HepG2 (cell line): Measurements from ENCODE around the gene SS18L1. TPM values are rescaled to one million over a fixed set of nuclear protein-coding genes. Genes with fewer than 3 reads are reported as not detected.
A peak's percentile ranks its signal among the peaks of the same experiment; 100 is the strongest.

ENCODE experiments used
- ELF1 ChIP-seq: sonication (generic); formaldehyde crosslinking; IDR thresholded peaks from 2 replicates; pipeline ENCODE4 v1.4.0; 2020; ENCODE audit warnings: missing genetic modification reagents
- FOXK2 ChIP-seq: fragments of 450-650 bp; IDR thresholded peaks from 2 replicates; pipeline ENCODE4 v1.6.1; 2016
- HOXA7 ChIP-seq: sonication (generic); formaldehyde crosslinking; IDR thresholded peaks from 2 replicates; pipeline ENCODE4 v1.8.1; 2022; ENCODE audit warnings: mild to moderate bottlenecking, missing genetic modification reagents, moderate library complexity
- MIXL1 ChIP-seq: IDR thresholded peaks from 2 replicates; pipeline ENCODE4 v1.6.1; 2016
- MNT ChIP-seq: fragments of 450-650 bp; IDR thresholded peaks from 2 replicates; pipeline ENCODE4 v1.6.1; 2016
- ONECUT2 ChIP-seq: sonication (generic); formaldehyde crosslinking; IDR thresholded peaks from 2 replicates; pipeline ENCODE4 v1.4.0; 2020; ENCODE audit warnings: missing genetic modification reagents
- PRDM10 ChIP-seq: sonication (generic); formaldehyde crosslinking; IDR thresholded peaks from 2 replicates; pipeline ENCODE4 v1.4.0; 2020; ENCODE audit warnings: low read depth, missing genetic modification reagents
- RCOR2 ChIP-seq: IDR thresholded peaks from 2 replicates; pipeline ENCODE4 v1.6.1; 2016; ENCODE audit warnings: missing biosample characterization, missing genetic modification reagents
- SRY ChIP-seq: sonication (generic); formaldehyde crosslinking; IDR thresholded peaks from 2 replicates; pipeline ENCODE4 v1.8.0; 2022; ENCODE audit warnings: mild to moderate bottlenecking, missing genetic modification reagents
- SSRP1 ChIP-seq: IDR thresholded peaks from 2 replicates; pipeline ENCODE4 v1.6.1; 2016; ENCODE audit warnings: control low read depth
- UBTF ChIP-seq: sonication (generic); formaldehyde crosslinking; IDR thresholded peaks from 2 replicates; pipeline ENCODE4 v1.4.0; 2020; ENCODE audit warnings: mild to moderate bottlenecking, missing genetic modification reagents
- XRCC5 ChIP-seq: fragments of 200-400 bp; formaldehyde crosslinking; optimal IDR thresholded peaks from 2 replicates; pipeline ENCODE3; 2017; ENCODE audit warnings: mild to moderate bottlenecking, low read length
- ZBTB44 ChIP-seq: sonication (generic); formaldehyde crosslinking; IDR thresholded peaks from 2 replicates; pipeline ENCODE4 v1.4.0; 2020; ENCODE audit warnings: missing genetic modification reagents
- ZFAT ChIP-seq: sonication (generic); formaldehyde crosslinking; conservative IDR thresholded peaks from 2 replicates; pipeline ENCODE4 v1.8.1; 2023; ENCODE audit warnings: missing genetic modification reagents, inconsistent platforms
- ZNF101 ChIP-seq: sonication (generic); formaldehyde crosslinking; IDR thresholded peaks from 2 replicates; pipeline ENCODE4 v1.4.0; 2020; ENCODE audit warnings: mild to moderate bottlenecking, low read depth, missing genetic modification reagents, borderline replicate concordance
- ZNF143 ChIP-seq: sonication (generic); formaldehyde crosslinking; IDR thresholded peaks from 2 replicates; pipeline ENCODE4 v1.4.0; 2020; ENCODE audit warnings: missing genetic modification reagents
- ZNF264 ChIP-seq: sonication (generic); formaldehyde crosslinking; IDR thresholded peaks from 2 replicates; pipeline ENCODE4 v1.4.0; 2020; ENCODE audit warnings: missing genetic modification reagents
- ZNF451 ChIP-seq: sonication (generic); formaldehyde crosslinking; IDR thresholded peaks from 2 replicates; pipeline ENCODE4 v1.5.0; 2020; ENCODE audit warnings: mild to moderate bottlenecking, missing genetic modification reagents
- ZNF598 ChIP-seq: sonication (generic); formaldehyde crosslinking; IDR thresholded peaks from 2 replicates; pipeline ENCODE4 v1.5.1; 2020; ENCODE audit warnings: mild to moderate bottlenecking, missing genetic modification reagents, borderline replicate concordance
- ZNF616 ChIP-seq: sonication (generic); formaldehyde crosslinking; IDR thresholded peaks from 2 replicates; pipeline ENCODE4 v1.5.0; 2020; ENCODE audit warnings: low read depth, mild to moderate bottlenecking, missing genetic modification reagents
- ZNF7 ChIP-seq: IDR thresholded peaks from 2 replicates; pipeline ENCODE4 v1.6.1; 2016; ENCODE audit warnings: missing biosample characterization, missing genetic modification reagents
- ZNF737 ChIP-seq: sonication (generic); formaldehyde crosslinking; IDR thresholded peaks from 2 replicates; pipeline ENCODE4 v1.5.0; 2020; ENCODE audit warnings: missing genetic modification reagents, mild to moderate bottlenecking, borderline replicate concordance
- ZSCAN31 ChIP-seq: sonication (generic); formaldehyde crosslinking; IDR thresholded peaks from 2 replicates; pipeline ENCODE4 v1.5.0; 2020; ENCODE audit warnings: low read depth, mild to moderate bottlenecking, missing genetic modification reagents
- polyA plus RNA-seq, 8 experiments: library from polyadenylated mRNA; depleted of rRNA in 3 of 8; stranded (reverse) in 7 of 8; unstranded in 1 of 8; fragments of >200 nt; fragmentation: Illumina TruSeq in 4 of 8; extraction: Trizol in 4 of 8; gene quantifications; 2 replicates each; pipeline versions ENCODE4 v1.2.1 to v1.2.3, GENCODE V29; 2011 to 2016; ENCODE audit warnings: low read depth in 4 of 8, missing spikeins in 1 of 8, mixed read lengths in 1 of 8; ENCODE audit not compliant: insufficient read depth in 1 of 8
- total RNA-seq, 5 experiments: library from RNA; depleted of rRNA; stranded (reverse); fragments of >200 nt; fragmentation: Illumina TruSeq; extraction: Trizol; gene quantifications; 2 replicates each; pipeline ENCODE4 v1.2.3, GENCODE V29; 2016; ENCODE audit warnings: low read depth in 1 of 5

The SS18L1 gene
- total and polyA plus RNA-seq, 2 of the 13 experiments (the other 11 are each of a cell fraction or from before 2014, with no cell fraction given) = 17.8 to 27.6 TPM

- no peak for TF ChIP-seq ZNF451
- TF ChIP-seq FOXK2 = no peak
- 0 out of 2 replicates have a peak, but pooled peaks have one; percentile 67 for TF ChIP-seq ZNF616 (CRISPR knock-in tag)
- TF ChIP-seq ZFAT (CRISPR knock-in tag) = no peak
- TF ChIP-seq ZNF7 (CRISPR knock-in tag) = no peak
- no peak for TF ChIP-seq ZNF264 (CRISPR knock-in tag)
- no peak for TF ChIP-seq HOXA7 (CRISPR knock-in tag)
- TF ChIP-seq XRCC5 = peak; percentile 79
- TF ChIP-seq SSRP1 (CRISPR knock-in tag) = no peak
- no peak for TF ChIP-seq MIXL1 (CRISPR knock-in tag)
- TF ChIP-seq SRY (CRISPR knock-in tag) = no peak
- TF ChIP-seq ZNF143 (CRISPR knock-in tag) = no peak
- no peak for TF ChIP-seq ZBTB44 (CRISPR knock-in tag)
- no peak; the same call in 1 of the 2 replicates for TF ChIP-seq PRDM10 (CRISPR knock-in tag)
- no peak for TF ChIP-seq MNT
- no peak for TF ChIP-seq ZNF598
- TF ChIP-seq ZNF101 = no peak
- peak; percentile 34 for TF ChIP-seq UBTF (CRISPR knock-in tag)
- no peak for TF ChIP-seq ZSCAN31 (CRISPR knock-in tag)
- no peak for TF ChIP-seq ZNF737 (CRISPR knock-in tag)
- TF ChIP-seq RCOR2 (CRISPR knock-in tag) = no peak
- peak; percentile 75 for TF ChIP-seq ONECUT2 (CRISPR knock-in tag)
- peak; percentile 7; the same call in 1 of the 2 replicates for TF ChIP-seq ELF1 (CRISPR knock-in tag)
Measured at GRCh38 chr20:62141397-62142251, 1.9 kb upstream of the SS18L1 start (continued).
